GM18858 (cell line): ENCODE data around the gene CCDC194.

Experiments
- ATAC-seq: cut with Tn5 transposase; IDR thresholded peaks from one replicate; pipeline ENCODE4 v1.9.1; 2021; ENCODE audit not compliant: unreplicated experiment

Gene CCDC194

DNA sequence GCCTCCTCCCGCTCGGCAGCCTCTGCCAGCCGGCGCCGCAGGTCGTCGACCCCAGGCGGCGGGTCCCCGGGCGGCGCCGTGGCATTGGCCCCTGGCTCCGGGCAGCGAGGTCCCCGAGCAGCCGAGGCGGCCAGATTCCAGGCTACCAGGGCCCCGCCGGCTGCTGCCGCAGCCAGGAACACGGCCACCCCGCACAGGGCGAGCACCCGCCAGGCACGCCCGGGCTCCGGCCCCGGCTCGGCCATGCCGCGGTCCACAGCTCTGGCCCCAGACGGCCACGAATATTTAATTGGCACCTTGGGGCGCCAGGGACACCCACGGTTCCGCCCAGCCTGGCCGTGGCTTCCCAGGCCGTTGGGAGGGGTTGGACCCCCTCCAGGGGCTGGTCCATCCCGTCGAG lies at the start of gene CCDC194:
CCDC194 (minus strand) TSS at position 283 of the 400 bp plus-strand sequence; CDS start at position 245, 38 bp downstream.
- no peak for ATAC-seq

DNA sequence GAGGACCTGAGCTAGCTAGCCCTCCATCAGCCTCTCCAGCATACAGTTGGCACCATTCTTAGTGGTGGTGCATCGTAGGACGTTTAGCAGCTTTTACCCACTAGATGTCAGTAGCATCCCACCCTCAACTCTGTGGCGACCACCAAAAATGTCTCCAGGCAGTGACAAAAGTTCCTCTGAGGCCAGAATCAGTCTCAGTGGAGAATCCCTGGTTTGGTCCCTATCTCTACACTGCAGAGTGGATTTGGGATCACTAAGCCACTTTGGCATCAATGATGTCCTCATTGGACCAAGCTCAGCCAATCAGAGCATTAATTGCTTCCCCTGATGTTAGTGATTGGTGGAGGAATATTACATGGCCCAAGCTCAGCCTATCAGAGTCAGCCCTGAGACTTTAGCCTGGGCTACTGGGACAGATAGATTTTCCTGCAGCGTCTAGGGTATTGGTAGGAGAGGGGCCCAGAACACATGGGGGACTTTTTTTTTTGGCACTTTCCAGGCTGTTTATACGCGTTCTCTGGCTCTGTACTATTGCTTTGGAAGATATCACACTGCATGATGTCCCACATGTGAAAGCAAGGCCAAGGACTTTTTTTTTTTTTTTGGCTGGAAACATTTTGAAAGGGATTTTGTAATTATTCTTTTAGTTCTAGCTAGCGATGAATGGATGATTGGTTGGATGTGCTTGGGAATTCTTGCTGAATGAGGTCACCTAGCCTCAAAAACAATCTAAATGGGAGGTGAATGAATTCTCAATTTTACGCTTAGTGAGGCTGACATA lies 47.4 kb upstream of the CCDC194 start:
- no peak for ATAC-seq

GRCh38 chr19:17436874-17437267 lies 42.9 kb upstream of the CCDC194 start:
- no peak for ATAC-seq

- no peak for ATAC-seq
Observed at GRCh38 chr19:17436094-17436873, 42.3 kb upstream of the CCDC194 start.

DNA sequence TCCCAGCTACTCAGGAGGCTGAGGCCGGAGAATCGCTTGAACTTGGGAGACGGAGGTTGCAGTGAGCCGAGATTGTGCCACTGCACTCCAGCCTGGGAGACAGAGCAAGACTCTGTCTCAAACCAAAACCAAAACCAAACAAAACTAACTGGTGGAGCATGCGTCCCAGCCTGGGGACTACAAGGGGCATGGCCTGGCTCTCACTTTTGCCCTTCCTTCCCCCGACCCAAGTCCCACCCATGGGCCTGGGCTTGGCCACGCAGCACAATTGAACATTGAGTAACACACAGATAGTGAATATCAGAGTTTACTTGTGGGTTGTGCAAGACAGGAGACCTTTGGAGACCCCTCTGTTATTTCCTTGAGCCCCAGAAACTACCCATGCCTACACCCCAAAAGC lies 41.2 kb upstream of the CCDC194 start:
- no peak for ATAC-seq

DNA sequence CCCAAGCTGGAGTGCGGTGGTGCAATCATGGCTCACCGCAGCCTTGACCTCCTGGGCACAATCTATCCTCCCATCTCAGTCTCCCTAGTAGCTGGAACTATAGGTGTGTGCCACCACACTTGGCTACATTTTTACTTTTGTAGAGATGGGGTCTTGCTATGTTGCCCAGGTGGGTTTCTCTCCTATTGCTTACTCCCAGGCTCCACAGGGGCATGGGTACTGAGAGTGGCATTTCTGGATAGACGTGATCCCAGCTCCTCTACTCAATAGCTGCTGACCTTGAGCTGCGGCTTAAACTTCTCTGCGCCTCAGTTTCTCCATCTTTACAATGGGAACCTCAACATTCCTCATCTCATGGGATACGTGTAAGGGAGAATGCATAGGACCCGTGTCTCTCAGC lies 37.4 kb upstream of the CCDC194 start:
- no peak for ATAC-seq

GRCh38 chr19:17429641-17430113 lies 35.7 kb upstream of the CCDC194 start:
- no peak for ATAC-seq

- no peak for ATAC-seq
Observed at GRCh38 chr19:17424743-17425365, 30.9 kb upstream of the CCDC194 start.

- no peak for ATAC-seq
Observed at GRCh38 chr19:17423429-17424208, 29.6 kb upstream of the CCDC194 start.

- ATAC-seq, result no peak
Observed at GRCh38 chr19:17421942-17422341, 27.9 kb upstream of the CCDC194 start.

DNA sequence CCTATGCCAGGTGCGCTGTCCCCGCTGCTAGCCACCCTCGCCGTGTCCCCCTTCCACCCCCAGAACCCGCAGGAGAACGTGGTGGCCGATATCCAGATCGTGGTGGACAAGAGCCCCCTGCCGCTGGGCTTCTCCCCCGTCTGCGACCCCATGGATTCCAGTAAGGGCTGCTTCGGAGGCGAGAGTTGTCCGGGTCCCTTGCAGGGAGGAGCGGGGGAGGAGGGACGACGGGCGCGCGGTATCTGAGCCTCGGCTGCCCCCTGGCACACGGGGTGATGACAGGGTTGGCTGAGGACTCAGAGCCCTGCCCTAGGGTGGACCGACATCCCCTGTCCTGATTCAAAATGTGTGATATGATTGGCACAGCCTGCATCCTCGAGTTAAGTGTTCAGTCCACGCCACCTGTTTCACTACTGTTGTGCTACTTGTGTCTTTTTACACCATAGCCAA lies 26.5 kb upstream of the CCDC194 start:
- no peak for ATAC-seq

DNA sequence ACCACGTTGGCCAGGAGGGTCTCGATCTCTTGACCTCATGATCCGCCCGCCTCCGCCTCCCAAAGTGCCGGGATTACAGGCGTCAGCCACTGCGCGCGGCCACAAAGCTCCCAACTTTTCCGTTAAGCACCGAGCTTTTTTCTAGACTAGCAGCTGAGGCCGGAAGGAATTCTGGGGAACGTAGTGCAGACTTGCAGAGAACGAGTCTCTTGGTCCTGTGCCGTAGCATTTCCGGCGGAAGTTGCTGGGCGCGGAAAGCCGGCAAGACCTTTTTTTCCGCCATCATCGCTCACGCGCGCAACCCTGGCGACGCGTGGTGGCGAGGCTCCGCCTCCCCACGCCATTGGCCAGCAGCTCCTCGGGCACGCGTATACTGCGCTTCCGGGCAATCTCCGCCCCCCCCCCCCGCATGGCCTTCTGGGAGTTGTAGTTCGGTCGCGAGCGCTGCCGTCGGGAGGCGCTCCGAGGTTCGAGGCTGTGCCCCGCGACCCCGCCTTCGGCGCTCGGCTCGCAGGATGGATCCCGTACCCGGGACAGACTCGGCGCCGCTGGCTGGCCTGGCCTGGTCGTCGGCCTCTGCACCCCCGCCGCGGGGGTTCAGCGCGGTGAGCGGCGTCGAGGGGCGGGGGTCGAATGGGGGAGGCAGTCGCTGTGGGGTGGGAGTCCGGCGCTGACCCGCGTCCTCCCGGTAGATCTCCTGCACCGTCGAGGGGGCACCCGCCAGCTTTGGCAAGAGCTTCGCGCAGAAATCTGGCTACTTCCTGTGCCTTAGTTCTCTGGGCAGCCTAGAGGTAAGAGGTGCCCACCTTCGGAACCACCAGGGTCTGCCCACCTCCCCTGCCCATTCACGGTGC lies 25.9 kb upstream of the CCDC194 start, which contains the start of gene MVB12A:
MVB12A (plus strand) TSS at position 427 of the 854 bp plus-strand sequence; CDS start at position 516, 89 bp downstream.
- peak; percentile 79 for ATAC-seq

- no peak for ATAC-seq
Observed at GRCh38 chr19:17419154-17419620, 25.2 kb upstream of the CCDC194 start.

DNA sequence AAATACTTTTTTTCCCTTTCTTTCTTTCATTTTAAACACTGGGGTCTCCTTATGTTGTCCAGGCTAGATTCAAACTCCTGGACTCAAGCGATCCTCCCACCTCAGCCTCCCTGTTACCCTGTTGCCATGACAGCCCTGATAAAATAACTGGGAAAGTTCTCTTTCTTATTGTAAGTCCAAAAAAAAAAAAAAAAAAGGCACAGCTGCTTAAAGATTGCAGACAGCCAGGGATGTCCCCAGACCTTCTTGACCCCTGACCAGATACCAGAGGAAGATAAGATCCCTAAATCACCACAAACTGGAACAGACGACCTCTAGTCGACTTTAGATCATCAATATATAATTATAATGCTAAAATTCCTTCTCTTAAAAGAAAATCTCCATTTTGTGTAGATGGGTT lies 24.7 kb upstream of the CCDC194 start:
- no peak for ATAC-seq

DNA sequence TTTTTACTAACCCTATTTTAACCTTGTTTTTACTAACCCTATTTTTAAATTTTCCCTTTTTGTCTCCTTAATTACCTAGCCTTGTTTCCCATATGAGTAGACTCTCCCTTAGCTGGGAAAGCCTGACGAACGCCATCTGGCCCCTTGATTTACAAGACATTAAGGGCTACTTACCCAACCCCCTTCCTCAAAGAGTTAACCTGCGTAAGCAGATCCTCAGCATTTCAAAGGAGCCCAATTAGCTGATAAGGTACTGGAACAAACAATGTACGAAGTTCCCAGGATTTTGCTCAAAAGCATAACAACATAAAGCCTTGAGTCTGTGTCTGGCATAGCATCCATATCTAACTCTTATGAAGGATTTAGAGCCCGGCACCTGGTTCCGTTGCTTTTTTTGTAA lies 21.1 kb upstream of the CCDC194 start:
- ATAC-seq, result no peak

DNA sequence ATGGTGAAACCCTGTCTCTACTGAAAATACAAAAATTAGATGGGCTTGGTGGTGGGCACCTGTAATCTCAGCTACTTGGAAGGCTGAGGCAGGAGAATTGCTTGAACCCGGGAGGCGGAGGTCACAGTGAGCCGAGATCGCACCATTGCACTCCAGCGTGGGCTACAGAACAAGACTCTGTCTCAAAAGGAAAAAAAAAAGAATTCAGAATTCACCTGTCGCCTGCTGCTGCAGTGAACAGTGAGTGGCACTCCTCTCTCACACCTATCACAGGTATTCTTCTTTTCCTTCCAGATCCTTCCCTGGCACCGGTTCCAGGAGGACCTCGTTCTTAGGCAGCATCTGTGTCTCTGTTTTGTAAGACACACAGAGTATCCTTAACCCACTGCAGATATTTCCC lies 20.1 kb upstream of the CCDC194 start:
- no peak for ATAC-seq

DNA sequence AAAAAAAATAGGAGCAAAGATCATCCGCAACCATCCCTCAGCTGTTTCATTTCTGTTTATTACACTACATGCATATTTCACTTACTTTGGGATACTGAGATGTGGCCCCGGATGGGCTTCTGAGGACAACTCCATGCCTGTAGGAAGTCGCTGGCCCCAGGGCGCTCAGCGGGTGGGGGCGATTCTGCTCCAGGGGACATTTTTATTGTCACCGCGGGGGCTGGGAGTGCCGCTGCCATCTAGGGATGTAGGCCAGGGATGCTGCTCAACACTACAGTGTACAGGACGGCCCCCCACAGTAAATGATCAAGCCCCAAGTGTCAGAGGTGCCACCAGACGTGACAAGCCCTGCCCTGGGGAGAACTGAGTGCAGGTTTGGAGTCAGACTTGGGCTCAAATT lies 17.8 kb upstream of the CCDC194 start:
- ATAC-seq, result no peak

GRCh38 chr19:17409990-17410389 lies 16.0 kb upstream of the CCDC194 start:
- no peak for ATAC-seq

GRCh38 chr19:17406887-17407196 lies 12.8 kb upstream of the CCDC194 start:
- ATAC-seq, result no peak
